NCI-H510A treated with DMSO at 0.1 percent for 48 hours (cell line): ENCODE data around the gene INTS11.
A peak's percentile ranks its signal among the peaks of the same experiment; 100 is the strongest.

Experiments
- DNase-seq: peaks from one replicate; lab custom pipeline; 2025; lab: John Stamatoyannopoulos, UW

Gene INTS11

DNA sequence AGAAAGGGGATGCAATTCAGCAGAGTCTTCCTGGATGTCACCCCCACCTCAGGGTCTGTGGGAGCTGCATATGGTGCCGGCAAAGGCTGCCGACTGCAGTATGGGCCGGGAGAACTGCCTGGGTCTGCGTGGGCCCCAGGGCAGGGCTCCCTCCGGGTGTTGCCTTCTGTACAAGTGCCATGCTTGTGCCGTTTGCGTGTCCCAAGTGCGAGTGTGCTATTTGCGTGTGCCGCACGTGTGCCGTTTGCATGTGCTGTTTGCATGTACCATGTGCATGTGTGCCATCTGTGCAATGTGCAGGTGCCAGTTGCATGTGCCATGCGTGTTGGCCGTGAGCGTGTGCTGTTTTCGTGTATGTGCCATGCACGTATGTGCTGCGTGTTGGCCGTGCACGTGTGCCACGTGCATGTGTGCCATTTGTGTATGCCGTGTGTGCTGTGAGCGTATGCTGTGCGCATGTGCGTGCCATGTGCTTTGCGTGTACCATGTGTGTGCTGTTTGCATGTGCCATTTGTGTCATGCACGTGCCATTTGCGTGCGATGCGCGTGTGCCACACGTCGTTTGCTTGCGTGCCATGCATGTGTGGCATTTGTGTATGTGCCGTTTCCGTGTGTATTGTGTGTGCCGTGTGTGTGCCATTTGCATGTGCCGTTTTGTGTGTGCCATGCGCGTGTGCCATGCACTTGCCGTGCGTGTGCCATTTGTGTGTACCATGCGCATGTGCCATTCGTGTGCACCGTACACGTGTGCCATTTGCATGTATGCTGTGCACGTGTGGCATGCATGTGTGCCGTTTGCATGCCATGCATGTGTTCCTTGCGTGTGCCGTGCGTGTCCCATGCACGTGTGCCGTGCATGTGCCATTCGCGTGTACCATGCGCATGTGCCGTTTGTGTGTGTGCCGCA lies 5.1 kb upstream of the INTS11 start:
- no peak for DNase-seq

- DNase-seq: no peak
Measured at GRCh38 chr1:1328254-1328653, 3.8 kb upstream of the INTS11 start.

DNA sequence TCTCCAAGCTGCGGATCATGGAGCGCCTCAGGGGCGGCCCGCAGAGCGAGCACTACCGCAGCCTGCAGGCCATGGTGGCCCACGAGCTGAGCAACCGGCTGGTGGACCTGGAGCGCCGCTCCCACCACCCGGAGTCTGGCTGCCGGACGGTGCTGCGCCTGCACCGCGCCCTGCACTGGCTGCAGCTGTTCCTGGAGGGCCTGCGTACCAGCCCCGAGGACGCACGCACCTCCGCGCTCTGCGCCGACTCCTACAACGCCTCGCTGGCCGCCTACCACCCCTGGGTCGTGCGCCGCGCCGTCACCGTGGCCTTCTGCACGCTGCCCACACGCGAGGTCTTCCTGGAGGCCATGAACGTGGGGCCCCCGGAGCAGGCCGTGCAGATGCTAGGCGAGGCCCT lies 2.8 kb upstream of the INTS11 start:
- no peak for DNase-seq

DNA sequence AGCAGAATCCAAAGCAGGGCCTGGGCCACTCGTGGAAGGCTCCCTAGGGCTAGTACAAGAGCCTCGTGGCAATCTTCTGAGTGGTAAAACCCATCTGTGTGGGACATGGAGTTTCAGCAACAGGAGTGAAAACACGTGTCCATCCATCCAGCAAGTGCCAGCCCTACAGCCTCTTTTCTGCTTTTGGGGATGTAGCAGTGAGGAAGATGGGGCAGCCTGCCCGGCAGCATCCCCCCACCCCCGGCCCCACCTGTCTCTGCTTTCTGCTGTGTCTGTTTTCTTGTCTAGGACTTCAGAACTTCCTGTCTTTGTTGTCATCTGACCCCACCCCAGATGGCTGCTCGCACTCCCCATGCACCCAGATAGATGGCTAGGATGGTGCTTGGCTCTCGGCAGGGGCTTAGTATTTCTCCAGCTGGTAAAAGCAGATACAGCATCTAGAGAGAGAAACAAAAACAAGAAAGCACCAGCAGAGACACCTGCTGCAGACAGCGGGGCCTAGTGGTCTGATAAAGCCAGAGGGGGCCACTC lies 1.7 kb upstream of the INTS11 start:
- no peak for DNase-seq

DNA sequence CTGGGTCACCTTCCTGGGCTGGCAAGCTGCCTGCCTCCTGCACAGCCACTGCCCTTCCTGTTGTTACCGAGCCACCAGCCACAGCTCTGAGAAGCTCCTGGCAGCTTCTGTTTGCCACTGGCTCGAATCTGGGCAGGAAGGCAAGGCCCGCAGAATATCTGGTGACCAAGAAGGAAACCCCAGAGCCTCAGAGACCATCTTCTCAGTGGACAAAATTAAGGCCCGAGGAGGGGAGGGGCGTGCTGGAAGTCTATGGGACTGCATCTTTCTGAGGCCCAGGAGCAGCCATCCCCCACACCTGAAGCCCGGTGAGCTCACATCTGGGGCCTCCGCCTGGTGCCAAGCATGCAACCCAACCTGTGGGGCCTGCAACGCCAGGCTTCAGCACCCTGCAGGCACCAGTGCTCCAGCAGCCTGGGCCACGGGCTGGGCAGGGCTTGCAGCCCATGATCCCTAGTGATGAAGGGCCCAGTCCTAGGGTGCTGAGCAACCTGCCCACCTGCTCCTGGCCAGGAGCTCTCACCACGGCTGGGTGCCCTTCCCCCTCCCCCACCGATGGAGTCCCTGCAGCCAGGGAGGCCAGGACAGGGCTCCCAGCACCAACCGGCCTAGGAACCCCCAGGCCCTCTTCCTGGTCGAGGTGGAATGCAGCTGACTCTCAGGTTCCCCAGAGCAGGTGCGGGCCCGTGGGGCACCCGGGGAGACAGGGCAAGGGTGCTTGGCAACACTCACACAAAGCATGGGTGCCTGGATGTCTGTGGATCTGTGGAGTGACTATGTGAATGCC lies 1.0 kb upstream of the INTS11 start:
- no peak for DNase-seq

- DNase-seq: no peak
Measured at GRCh38 chr1:1324084-1324523, 356 bp downstream of the INTS11 start.

GRCh38 chr1:1322952-1323351 lies 1.5 kb downstream of the INTS11 start:
- no peak for DNase-seq

- no peak for DNase-seq
Measured at GRCh38 chr1:1322418-1322817, 2.0 kb downstream of the INTS11 start.

DNA sequence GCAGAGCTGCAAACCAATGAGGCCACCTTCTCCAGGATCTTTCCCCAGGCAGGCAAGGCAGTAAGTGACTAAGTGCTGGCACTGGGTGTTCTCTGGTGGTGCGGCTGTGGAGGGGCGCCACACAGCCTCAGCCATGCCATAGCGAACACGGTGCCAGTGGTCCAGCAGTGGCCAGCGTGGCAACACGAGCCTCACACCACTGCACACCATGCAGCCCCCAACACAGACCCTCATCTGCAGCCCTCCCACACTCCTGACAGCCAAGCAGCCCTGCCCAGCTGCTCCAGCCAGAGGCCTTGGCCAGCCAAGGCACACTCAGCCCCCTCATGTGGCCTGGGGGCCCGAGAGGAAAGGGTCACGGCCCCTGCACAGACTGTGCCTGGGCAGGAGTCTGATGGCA lies 3.0 kb downstream of the INTS11 start:
- DNase-seq: no peak

DNA sequence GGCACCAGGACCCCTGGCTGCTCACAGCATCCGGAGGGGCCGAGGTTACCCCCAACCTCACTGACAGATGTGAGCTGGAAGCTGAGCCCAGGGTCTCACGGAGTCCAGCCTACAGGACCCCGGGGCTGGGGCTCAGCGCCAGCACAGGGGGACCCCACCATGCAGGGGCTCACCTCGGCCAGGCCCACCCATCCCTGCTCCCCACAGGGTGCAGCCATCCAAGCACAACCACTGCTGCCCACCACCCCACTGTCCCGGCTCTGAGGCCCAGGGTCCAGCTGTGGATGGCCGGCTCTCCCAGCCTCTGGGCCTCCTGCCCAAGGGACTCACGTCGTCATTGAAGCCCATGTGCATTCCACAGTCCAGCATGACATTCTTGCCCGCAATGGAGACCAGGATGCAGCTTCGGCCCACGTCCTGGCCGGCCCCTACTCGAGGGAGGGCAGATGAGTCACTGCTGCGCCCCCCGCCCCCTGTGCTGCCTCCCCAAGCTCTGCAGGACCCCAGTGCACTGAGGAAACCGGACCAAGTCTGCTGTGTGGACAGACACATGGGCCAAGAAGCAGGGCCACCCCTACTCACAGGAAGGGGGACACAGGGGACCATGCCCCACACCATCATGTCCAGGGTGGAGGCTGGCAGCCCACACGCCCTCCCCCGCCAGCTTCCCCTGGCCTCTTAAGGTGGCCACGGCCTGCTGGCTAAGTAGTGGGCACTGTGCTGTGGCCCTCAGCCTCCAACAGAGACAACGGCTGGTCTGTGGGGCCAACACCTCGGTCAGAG lies 3.6 kb downstream of the INTS11 start:
- no peak for DNase-seq

DNA sequence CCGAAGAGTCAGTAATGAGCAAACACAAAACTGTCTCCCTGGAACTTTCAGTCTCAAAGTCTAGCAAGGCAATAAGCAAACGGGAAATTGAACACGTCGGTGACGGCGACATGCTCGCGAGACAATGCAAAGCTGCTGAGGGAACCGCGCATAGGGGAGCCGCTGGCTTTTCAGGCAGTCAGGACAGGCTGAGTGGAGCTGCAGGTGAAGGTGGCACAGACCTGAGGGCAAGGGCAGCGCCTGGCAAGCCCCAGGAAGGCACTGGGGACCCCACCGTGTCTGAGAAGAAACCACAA lies 4.9 kb downstream of the INTS11 start:
- no peak for DNase-seq

GRCh38 chr1:1318777-1319645 lies 5.4 kb downstream of the INTS11 start:
- no peak for DNase-seq

GRCh38 chr1:1318131-1318652 lies 6.3 kb downstream of the INTS11 start:
- DNase-seq: peak; percentile 98

GRCh38 chr1:1317420-1317819 lies 7.0 kb downstream of the INTS11 start:
- DNase-seq: no peak

- DNase-seq: peak; percentile 66
Measured at GRCh38 chr1:1316199-1316598, 8.3 kb downstream of the INTS11 start.

GRCh38 chr1:1315435-1315954 lies 9.0 kb downstream of the INTS11 start:
- peak; percentile 92 for DNase-seq

- DNase-seq: no peak
Measured at GRCh38 chr1:1314678-1315335, 9.7 kb downstream of the INTS11 start.

DNA sequence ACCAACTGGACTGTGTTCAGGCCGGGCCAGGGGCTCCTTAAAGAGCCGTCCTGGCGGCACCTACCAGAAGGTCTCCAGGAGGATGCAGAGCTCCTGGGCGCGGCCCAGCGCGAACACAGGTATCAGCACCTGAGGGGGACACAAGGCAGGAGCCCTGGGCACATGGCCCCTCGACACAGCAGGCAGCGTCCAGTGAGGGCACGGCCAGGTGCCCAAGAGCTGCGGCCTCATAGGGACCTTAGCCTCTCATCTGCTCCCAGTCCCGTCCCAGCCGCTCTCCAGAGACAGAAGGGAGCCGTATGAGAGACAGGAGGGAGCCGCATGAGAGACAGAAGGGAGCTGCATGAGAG lies 10.2 kb downstream of the INTS11 start:
- DNase-seq: no peak

- DNase-seq: no peak
Measured at GRCh38 chr1:1313500-1314236, 10.8 kb downstream of the INTS11 start.
